Measurements from ENCODE around the gene SYNE4. TPM values are rescaled to one million over a fixed set of nuclear protein-coding genes. Genes with fewer than 3 reads are reported as not detected.

SYNE4 gene
- total RNA-seq, 1 donor: not detected

DNA sequence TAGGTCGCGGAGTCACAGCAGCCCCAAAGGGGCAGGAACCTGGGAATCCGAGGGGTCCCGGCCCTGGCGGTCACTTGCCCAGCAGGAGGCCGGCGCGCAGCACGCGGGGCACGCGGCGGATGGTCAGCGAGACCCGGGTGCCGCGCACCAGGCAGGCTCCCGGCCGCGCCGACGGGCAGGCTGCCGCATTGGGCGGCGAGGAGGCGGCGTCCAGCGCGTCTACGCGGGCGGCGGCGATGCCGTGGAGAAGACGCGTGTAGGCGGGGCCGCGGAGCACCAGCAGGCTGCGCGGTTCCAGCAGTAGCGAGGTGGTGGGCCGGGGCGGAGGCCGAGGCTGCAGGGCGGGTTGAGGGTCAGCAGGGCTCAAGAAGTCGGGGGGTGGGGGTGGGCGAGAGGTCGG lies 607 bp upstream of the SYNE4 start:
- TF ChIP-seq, protein P1, sequence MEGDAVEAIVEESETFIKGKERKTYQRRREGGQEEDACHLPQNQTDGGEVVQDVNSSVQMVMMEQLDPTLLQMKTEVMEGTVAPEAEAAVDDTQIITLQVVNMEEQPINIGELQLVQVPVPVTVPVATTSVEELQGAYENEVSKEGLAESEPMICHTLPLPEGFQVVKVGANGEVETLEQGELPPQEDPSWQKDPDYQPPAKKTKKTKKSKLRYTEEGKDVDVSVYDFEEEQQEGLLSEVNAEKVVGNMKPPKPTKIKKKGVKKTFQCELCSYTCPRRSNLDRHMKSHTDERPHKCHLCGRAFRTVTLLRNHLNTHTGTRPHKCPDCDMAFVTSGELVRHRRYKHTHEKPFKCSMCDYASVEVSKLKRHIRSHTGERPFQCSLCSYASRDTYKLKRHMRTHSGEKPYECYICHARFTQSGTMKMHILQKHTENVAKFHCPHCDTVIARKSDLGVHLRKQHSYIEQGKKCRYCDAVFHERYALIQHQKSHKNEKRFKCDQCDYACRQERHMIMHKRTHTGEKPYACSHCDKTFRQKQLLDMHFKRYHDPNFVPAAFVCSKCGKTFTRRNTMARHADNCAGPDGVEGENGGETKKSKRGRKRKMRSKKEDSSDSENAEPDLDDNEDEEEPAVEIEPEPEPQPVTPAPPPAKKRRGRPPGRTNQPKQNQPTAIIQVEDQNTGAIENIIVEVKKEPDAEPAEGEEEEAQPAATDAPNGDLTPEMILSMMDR (IDR thresholded peaks at IDR 0.05; ENCODE audit: insufficient read depth, low read length): no peak
- H3K4me3 ChIP-seq (ENCODE audit: low read depth, low read length): peak overlapping the region; percentile 58
- peak; percentile 46 for DNase-seq (ENCODE audit: low read depth)

DNA sequence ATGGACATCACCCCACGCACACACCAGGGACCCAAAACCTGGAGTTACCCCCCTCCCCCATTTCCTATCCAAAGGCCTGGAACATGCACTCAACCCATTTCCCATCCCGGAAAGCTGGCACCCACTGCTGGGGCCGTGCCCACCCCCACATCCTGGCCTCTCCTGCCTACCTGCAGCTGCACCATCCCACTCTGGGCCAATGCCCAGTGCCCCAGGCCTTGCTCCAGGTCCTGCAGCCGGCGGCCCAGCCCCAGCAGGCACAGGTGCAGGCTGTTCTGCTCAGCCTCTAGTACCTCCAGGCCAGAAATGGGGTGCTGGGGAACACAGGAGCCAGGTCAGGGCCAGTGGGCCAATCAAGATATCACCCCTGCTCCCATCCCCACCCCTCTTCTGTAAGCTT lies 1.7 kb downstream of the SYNE4 start:
- H3K4me3 ChIP-seq (ENCODE audit: low read depth, low read length): no peak overlapping the region
- TF ChIP-seq, protein P1 (IDR thresholded peaks at IDR 0.05; ENCODE audit: insufficient read depth, low read length): no peak

DNA sequence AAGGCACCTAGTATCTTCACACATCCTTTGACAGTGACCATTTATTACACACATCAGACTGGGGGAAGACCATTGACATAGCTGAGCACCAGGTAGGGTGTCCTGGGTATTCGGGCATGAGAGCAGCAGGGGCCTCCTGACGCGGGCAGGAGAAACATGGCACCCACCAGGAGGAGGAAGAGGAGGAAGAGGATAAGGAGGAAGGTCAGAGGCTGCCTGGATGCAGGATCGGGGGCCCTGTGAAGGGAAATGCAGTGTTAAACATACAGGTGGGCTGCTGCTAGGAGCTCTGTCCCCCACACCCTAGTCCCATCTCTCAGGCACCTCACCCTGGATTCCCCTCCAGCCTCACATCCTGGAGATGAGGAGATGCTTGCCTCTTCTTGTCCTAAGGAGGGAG lies 5.3 kb downstream of the SYNE4 start:
- H3K4me3 ChIP-seq (ENCODE audit: low read depth, low read length): no peak overlapping the region
- DNase-seq (ENCODE audit: low read depth): no peak
- TF ChIP-seq, protein P1 (IDR thresholded peaks at IDR 0.05; ENCODE audit: insufficient read depth, low read length): no peak

More for the DNA sequence above, 1.7 kb downstream of the SYNE4 start:
- DNase-seq (ENCODE audit: low read depth): no peak

DNA sequence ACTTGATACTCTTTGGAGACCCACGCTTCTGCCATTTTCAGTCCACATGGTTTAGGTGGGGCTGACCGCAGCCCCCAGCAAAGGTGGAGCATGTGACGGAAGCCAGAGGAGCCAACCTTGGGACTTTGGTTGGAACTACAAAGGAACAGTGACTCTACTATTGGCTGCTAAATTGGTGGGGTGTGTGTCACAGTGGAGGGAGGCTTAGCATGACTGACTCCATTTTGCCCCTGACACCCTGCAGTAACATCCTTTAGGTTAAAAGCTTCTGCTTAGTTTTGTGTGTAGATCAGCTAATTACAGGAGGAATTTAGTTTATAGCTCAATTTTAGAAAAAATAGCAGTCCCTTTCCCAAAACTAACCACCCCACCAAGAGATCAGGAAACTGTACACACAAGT lies 7.0 kb downstream of the SYNE4 start:
- DNase-seq (ENCODE audit: low read depth): no peak
- H3K4me3 ChIP-seq (ENCODE audit: low read depth, low read length): no peak overlapping the region
- TF ChIP-seq, protein P1 (IDR thresholded peaks at IDR 0.05; ENCODE audit: insufficient read depth, low read length): no peak

DNA sequence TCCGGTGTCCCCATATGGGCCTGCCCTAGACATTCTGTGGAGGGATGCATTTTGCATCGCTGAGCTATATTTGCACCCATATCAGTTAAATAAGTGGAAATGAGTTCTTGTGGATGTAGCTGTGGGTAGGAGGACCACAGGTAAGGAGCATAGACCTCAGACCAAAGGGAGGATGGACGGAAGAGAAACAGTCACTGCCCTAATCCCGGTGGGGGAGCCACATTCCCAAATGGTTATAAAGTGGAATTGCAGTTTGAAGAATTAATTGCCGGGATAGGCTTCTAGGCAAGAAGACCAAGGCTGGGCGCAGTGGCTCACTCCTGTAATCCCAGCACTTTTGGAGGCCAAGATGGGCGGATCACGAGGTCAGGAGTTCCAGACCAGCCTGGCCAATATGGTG lies 11.8 kb downstream of the SYNE4 start:
- TF ChIP-seq, protein P1 (IDR thresholded peaks at IDR 0.05; ENCODE audit: insufficient read depth, low read length): no peak
- H3K4me3 ChIP-seq (ENCODE audit: low read depth, low read length): no peak overlapping the region
- DNase-seq (ENCODE audit: low read depth): no peak

DNA sequence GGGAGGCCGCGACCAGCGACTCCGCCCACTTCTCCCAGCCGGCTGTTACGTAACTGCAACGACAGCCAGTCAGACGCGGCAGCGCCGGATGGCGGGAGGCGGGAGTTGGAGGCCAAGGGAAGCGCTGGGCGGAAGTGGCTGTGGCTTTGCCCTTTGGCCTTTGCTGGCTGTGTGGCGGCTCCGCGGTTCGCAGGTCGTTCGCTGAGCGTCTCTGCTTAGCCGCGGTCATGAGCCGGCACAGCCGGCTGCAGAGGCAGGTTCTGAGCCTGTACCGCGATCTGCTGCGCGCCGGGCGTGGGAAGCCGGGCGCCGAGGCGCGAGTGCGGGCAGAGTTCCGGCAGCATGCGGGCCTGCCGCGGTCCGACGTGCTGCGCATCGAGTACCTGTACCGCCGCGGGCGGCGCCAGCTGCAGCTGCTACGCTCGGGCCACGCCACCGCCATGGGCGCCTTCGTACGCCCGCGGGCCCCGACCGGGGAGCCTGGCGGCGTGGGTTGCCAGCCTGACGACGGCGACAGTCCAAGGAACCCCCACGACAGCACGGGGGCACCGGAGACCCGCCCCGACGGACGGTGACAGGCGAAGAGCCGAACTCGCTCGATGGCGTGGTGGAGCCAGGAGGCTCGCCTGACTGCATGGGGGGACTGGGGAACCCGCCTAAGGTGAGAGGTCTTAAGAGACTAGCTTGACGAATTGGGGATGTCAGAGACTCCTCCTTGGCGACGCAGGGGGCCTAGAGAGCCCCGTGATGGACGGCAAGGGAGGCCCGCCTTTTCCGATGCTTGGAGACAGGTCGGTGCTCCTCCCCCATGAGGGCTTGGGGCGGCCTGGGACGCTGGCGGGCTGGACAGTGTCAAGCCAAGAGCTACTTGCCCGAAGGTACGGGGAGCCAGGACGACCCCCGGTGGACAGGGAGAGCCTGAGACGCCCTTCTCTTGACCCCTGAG lies 13.3 kb downstream of the SYNE4 start, which contains the start of gene SDHAF1:
SDHAF1 (plus strand) TSS at position 141 of the 946 bp plus-strand sequence; CDS start at position 228, 87 bp downstream.
- H3K4me3 ChIP-seq (ENCODE audit: low read depth, low read length): peak within 1 kb of the TSS; percentile 94
- peak; percentile 89 for DNase-seq (ENCODE audit: low read depth)
- TF ChIP-seq, protein P1 (IDR thresholded peaks at IDR 0.05; ENCODE audit: insufficient read depth, low read length): no peak
